Left ventricle myocardium inferior (tissue), 1 donor: ENCODE results near the gene NAPSA. TPM values are rescaled to one million over a fixed set of nuclear protein-coding genes. Genes with fewer than 3 reads are reported as not detected.

Source experiments
- DNase-seq: peaks from one replicate; pipeline ENCODE4 v3.0.0-alpha.2; 2020
- H3K27ac ChIP-seq: fragments of 200-600 bp; replicated peaks from 2 replicates; pipeline ENCODE4 v1.8.0; 2021
- H3K27me3 ChIP-seq: fragments of 200-600 bp; 2 replicates; pipeline ENCODE4 v1.8.0; 2021; ENCODE audit warnings: low read depth
- H3K36me3 ChIP-seq: fragments of 200-600 bp; 2 replicates; pipeline ENCODE4 v1.8.0; 2021
- H3K4me1 ChIP-seq: fragments of 200-600 bp; 2 replicates; pipeline ENCODE4 v1.8.0; 2021
- H3K4me3 ChIP-seq: fragments of 200-600 bp; 2 replicates; pipeline ENCODE4 v1.8.0; 2021; ENCODE audit warnings: mild to moderate bottlenecking, moderate library complexity
- H3K9me3 ChIP-seq: fragments of 200-600 bp; replicated peaks from 2 replicates; pipeline ENCODE4 v1.8.0; 2021
- intact Hi-C: fragments of 100-400 bp; cut with micrococcal nuclease; formaldehyde crosslinking; loops from one replicate; pipeline ENCODE4 v1.11.0; 2022
- total RNA-seq: library from RNA; stranded (reverse); fragmentation: NEBNext Ultra II Directional; extraction: Animal tissue kit (Norgen Biotek cat#: 25700); gene quantifications from one replicate; pipeline ENCODE4 v1.2.1, GENCODE V29; 2021
- TF ChIP-seq, protein P1 (sequence below): fragments of 200-600 bp; IDR thresholded peaks from 2 replicates; pipeline ENCODE4 v1.8.0; 2021; ENCODE audit warnings: antibody characterized with exemption, mild to moderate bottlenecking, borderline replicate concordance
- donor health status: DM: no; HTN: yes; CAD: no; lungs with severe emphysema.

NAPSA gene
- total RNA-seq, 1 donor from 2014 or later, result 0.05 TPM

DNA sequence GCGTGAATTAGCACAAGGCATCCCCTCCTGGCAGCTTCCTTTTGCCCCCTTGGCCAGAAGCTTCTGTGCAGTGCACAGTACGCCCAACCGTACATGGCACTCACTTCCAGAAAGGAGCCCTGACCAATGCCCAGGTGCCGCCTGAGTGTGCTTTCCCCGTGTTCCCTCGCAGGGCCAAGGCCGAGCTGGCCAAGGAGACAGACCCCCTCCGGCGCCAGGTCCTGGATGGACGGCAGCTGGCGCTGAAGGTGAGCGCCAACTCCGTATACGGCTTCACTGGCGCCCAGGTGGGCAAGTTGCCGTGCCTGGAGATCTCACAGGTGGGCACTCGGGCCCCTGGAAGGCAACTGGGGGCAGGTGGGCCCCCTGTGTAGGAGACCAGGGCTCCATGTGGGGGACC is 43.9 kb upstream of the NAPSA start:
- Histone ChIP-seq H3K4me1 (no peaks in the 10 kb centered on the region), H3K27me3 (no peaks in the 10 kb centered on the region), H3K27ac (no peak overlapping the region), H3K4me3 (no peak overlapping the region), H3K36me3 (peaks cover 21% of the 10 kb centered on the region), H3K9me3 (no peaks in the 10 kb centered on the region)
- intact Hi-C loops, result no loop called here
- TF ChIP-seq, protein P1, sequence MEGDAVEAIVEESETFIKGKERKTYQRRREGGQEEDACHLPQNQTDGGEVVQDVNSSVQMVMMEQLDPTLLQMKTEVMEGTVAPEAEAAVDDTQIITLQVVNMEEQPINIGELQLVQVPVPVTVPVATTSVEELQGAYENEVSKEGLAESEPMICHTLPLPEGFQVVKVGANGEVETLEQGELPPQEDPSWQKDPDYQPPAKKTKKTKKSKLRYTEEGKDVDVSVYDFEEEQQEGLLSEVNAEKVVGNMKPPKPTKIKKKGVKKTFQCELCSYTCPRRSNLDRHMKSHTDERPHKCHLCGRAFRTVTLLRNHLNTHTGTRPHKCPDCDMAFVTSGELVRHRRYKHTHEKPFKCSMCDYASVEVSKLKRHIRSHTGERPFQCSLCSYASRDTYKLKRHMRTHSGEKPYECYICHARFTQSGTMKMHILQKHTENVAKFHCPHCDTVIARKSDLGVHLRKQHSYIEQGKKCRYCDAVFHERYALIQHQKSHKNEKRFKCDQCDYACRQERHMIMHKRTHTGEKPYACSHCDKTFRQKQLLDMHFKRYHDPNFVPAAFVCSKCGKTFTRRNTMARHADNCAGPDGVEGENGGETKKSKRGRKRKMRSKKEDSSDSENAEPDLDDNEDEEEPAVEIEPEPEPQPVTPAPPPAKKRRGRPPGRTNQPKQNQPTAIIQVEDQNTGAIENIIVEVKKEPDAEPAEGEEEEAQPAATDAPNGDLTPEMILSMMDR, result no peak
- DNase-seq, result no peak

DNA sequence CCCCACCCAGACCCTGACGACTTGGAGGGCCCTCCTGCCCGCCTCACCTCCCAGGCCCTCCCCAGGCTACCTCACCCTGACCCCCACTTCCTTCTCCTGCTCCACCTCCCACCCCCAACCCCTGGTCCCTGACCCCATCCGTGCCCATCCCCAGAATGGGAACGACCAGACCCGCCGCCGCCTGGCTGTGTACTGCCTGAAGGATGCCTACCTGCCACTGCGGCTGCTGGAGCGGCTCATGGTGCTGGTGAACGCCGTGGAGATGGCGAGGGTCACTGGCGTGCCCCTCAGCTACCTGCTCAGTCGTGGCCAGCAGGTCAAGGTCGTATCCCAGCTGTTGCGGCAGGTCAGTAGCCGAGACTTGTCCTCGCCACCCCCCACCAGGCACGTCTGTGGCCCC is 41.4 kb upstream of the NAPSA start:
- no peaks in the 10 kb centered on the region for H3K27me3 ChIP-seq
- H3K4me3 ChIP-seq, result no peak overlapping the region
- DNase-seq, result no peak
- H3K27ac ChIP-seq, result no peak overlapping the region
- intact Hi-C loops, result no loop called here
- H3K4me1 ChIP-seq, result no peaks in the 10 kb centered on the region
- TF ChIP-seq, protein P1, result no peak
- H3K36me3 ChIP-seq, result peaks cover 40% of the 10 kb centered on the region
- H3K9me3 ChIP-seq, result no peaks in the 10 kb centered on the region

GRCh38 chr19:50406156-50406820 is 40.8 kb upstream of the NAPSA start:
- H3K4me3 ChIP-seq, result no peak overlapping the region
- H3K36me3 ChIP-seq, result peaks cover 43% of the 10 kb centered on the region
- no peaks in the 10 kb centered on the region for H3K27me3 ChIP-seq
- intact Hi-C loops, result no loop called here
- no peak overlapping the region for H3K27ac ChIP-seq
- no peak for DNase-seq
- no peaks in the 10 kb centered on the region for H3K4me1 ChIP-seq
- TF ChIP-seq, protein P1, result no peak
- no peaks in the 10 kb centered on the region for H3K9me3 ChIP-seq

GRCh38 chr19:50402544-50403301 is 37.3 kb upstream of the NAPSA start:
- Histone ChIP-seq H3K27me3 (no peaks in the 10 kb centered on the region), H3K4me3 (no peak overlapping the region), H3K9me3 (no peaks in the 10 kb centered on the region), H3K36me3 (peaks cover 30% of the 10 kb centered on the region), H3K4me1 (no peaks in the 10 kb centered on the region), H3K27ac (no peak overlapping the region)
- intact Hi-C loops, result no loop called here
- DNase-seq, result no peak
- TF ChIP-seq, protein P1, result no peak

DNA sequence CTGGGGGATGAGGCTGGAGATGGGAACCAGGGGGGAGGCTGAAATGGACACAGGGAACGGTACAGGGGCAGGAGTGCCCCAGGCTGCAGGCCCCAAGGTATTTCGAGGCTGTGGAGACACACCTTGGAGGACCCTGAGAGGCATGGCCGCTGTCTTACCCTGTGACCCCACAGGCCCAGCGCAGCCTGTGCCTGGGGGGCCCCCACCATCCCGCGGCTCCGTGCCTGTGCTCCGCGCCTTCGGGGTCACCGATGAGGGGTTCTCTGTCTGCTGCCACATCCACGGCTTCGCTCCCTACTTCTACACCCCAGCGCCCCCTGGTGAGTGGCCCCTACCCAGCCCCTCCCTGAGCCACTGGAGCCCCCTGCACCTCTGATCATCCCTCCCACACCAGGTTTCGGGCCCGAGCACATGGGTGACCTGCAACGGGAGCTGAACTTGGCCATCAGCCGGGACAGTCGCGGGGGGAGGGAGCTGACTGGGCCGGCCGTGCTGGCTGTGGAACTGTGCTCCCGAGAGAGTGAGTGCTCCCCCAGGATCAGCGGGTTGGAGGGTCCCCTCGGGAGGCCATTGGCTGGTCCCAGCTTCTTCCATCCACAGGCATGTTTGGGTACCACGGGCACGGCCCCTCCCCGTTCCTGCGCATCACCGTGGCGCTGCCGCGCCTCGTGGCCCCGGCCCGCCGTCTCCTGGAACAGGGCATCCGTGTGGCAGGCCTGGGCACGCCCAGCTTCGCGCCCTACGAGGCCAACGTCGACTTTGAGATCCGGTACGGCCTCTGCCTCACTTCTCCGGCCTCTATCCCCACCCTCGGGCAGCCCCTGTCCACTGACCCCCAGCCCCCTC is 36.4 kb upstream of the NAPSA start:
- no peak overlapping the region for H3K27ac ChIP-seq

More for the DNA sequence above, 36.4 kb upstream of the NAPSA start:
- Histone ChIP-seq H3K9me3 (no peaks in the 10 kb centered on the region), H3K36me3 (peaks cover 30% of the 10 kb centered on the region), H3K27me3 (no peaks in the 10 kb centered on the region), H3K4me1 (no peaks in the 10 kb centered on the region), H3K4me3 (no peak overlapping the region)
- intact Hi-C loops, result no loop called here
- no peak for DNase-seq
- TF ChIP-seq, protein P1, result no peak
